Activated CD8-positive, alpha-beta T cell treated with anti-CD3 and anti-CD28 coated beads, Interleukin-2, amount 10 ng/mL, durations not matched to agents 7 days and 5 days (primary cell): ENCODE measurements around the gene RHOV. TPM values are rescaled to one million over a fixed set of nuclear protein-coding genes. Genes with fewer than 3 reads are reported as not detected.

ENCODE experiments used
- ATAC-seq: fragments of 150-1000 bp; cut with Tn5 transposase; one replicate; pipeline ENCODE4 v1.10.0; 2021; ENCODE audit warnings: moderate library complexity
- CTCF ChIA-PET: fragments of 350-600 bp; sonication (Branson Sonifier 250); formaldehyde crosslinking; loops from one replicate; lab custom pipeline; 2021; ENCODE audit warnings: antibody characterized with exemption; lab: Charles Lee
- POLR2A ChIA-PET: fragments of 350-600 bp; sonication (Branson Sonifier 250); formaldehyde crosslinking; loops from one replicate; lab custom pipeline; 2021; ENCODE audit warnings: antibody characterized with exemption; lab: Charles Lee
- DNase-seq: peaks from one replicate; pipeline ENCODE4 v3.0.0-alpha.2; 2020
- H3K27ac Mint-ChIP-seq: one replicate; pipeline ENCODE4 v1.8.0; 2021; ENCODE audit warnings: mild to moderate bottlenecking, mixed read lengths
- H3K27me3 Mint-ChIP-seq: one replicate; pipeline ENCODE4 v1.8.0; 2021; ENCODE audit warnings: low read depth, mixed read lengths
- H3K36me3 Mint-ChIP-seq: one replicate; pipeline ENCODE4 v1.8.0; 2021; ENCODE audit warnings: low read depth, mixed read lengths
- H3K4me1 Mint-ChIP-seq: one replicate; pipeline ENCODE4 v1.8.0; 2021; ENCODE audit warnings: low read depth, mixed read lengths
- H3K4me3 Mint-ChIP-seq: one replicate; pipeline ENCODE4 v1.8.0; 2021; ENCODE audit warnings: mild to moderate bottlenecking, mixed read lengths
- H3K9me3 Mint-ChIP-seq: one replicate; pipeline ENCODE4 v1.8.0; 2022; ENCODE audit warnings: mixed read lengths; ENCODE audit not compliant: insufficient read depth
- total RNA-seq, 2 experiments: library from RNA; stranded (reverse); gene quantifications; one replicate each; pipeline ENCODE4 v1.2.3, GENCODE V29; 2021

RHOV gene
- total RNA-seq, 2 experiments from 2014 or later, result not detected

DNA sequence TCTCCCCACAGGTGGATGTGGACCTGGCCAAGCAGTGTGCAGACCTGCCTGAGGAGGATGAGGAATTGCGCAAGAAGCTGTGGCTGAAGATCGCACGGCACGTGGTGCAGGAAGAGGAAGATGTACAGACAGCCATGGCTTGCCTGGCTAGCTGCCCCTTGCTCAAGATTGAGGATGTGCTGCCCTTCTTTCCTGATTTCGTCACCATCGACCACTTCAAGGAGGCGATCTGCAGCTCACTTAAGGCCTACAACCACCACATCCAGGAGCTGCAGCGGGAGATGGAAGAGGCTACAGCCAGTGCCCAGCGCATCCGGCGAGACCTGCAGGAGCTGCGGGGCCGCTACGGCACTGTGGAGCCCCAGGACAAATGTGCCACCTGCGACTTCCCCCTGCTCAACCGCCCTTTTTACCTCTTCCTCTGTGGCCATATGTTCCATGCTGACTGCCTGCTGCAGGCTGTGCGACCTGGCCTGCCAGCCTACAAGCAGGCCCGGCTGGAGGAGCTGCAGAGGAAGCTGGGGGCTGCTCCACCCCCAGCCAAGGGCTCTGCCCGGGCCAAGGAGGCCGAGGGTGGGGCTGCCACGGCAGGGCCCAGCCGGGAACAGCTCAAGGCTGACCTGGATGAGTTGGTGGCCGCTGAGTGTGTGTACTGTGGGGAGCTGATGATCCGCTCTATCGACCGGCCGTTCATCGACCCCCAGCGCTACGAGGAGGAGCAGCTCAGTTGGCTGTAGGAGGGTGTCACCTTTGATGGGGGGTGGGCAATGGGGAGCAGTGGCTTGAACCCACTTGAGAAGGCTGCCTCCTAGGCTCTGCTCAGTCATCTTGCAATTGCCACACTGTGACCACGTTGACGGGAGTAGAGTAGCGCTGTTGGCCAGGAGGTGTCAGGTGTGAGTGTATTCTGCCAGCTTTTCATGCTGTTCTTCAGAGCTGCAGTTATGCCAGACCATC, 28.8 kb upstream of the RHOV start:
- H3K36me3 Mint-ChIP-seq, result peaks cover 48% of the 10 kb centered on the region
- peak overlapping the region; percentile 77 for H3K27ac Mint-ChIP-seq
- ChIA-PET POLR2A (interaction anchor here (0.6 to 1.8 kb wide), 3 partner anchors 207 to 430 kb away, joined by 4 to 5 read pairs (median 4); partner anchors contain the start of genes NUSAP1, OIP5 and RAD51), CTCF (interaction anchor here (0.5 to 9.1 kb wide), 27 partner anchors 7 to 328 kb away, joined by 3 to 176 read pairs (median 3); partner anchors contain the start of genes CHP1, DLL4, RAD51 and VPS18)
- peaks cover 50% of the 10 kb centered on the region for H3K4me1 Mint-ChIP-seq
- ATAC-seq (no peak), DNase-seq (peak; percentile 39)
- no peak overlapping the region for H3K4me3 Mint-ChIP-seq
- H3K9me3 Mint-ChIP-seq, result no peaks in the 10 kb centered on the region
- H3K27me3 Mint-ChIP-seq, result no peaks in the 10 kb centered on the region

DNA sequence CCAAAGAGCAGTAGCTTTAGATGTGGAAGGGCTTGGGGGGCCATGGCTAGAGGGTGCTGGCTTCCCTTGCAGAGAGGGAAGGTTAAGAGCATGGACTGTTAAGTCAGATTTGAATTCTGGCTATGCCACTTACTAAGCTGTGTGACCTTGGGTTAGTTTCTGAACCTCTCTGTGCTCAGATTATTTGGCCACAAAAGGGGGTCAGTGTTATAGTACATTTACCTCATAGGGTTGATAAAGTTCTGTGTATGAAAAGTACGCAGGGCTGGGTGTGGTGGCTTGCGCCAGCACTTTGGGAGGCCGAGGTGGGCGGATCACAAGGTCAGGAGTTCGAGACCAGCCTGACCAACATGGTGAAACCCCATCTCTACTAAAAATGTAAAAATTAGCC, 27.0 kb upstream of the RHOV start:
- Mint-ChIP-seq H3K27ac (no peak overlapping the region), H3K27me3 (no peaks in the 10 kb centered on the region), H3K4me1 (peaks cover 43% of the 10 kb centered on the region), H3K4me3 (no peak overlapping the region), H3K36me3 (peaks cover 57% of the 10 kb centered on the region), H3K9me3 (no peaks in the 10 kb centered on the region)
- ATAC-seq, result no peak
- CTCF ChIA-PET, result interaction anchor here (0.7 to 9.1 kb wide), 3 partner anchors 9 to 120 kb away, joined by 3 to 66 read pairs (median 10); no protein-coding TSS in a partner anchor
- POLR2A ChIA-PET, result no interaction called here
- DNase-seq, result no peak

DNA sequence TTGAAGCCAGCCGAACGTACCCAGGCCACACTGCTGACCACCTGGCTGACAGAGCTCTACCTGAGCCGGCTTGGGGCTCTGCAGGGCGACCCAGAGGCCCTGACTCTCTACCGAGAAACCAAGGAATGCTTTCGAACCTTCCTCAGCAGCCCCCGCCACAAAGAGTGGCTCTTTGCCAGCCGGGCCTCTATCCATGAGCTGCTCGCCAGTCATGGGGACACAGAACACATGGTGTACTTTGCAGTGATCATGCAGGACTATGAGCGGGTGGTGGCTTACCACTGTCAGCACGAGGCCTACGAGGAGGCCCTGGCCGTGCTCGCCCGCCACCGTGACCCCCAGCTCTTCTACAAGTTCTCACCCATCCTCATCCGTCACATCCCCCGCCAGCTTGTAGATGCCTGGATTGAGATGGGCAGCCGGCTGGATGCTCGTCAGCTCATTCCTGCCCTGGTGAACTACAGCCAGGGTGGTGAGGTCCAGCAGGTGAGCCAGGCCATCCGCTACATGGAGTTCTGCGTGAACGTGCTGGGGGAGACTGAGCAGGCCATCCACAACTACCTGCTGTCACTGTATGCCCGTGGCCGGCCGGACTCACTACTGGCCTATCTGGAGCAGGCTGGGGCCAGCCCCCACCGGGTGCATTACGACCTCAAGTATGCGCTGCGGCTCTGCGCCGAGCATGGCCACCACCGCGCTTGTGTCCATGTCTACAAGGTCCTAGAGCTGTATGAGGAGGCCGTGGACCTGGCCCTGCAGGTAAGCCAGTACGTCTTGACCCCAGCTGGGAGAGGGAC, 26.4 kb upstream of the RHOV start:
- no peak for DNase-seq
- no peak for ATAC-seq
- ChIA-PET CTCF (interaction anchor here (0.7 to 9.1 kb wide), 2 partner anchors 42 to 121 kb away, joined by 3 to 66 read pairs; no protein-coding TSS in a partner anchor), POLR2A (no interaction called here)
- H3K36me3 Mint-ChIP-seq, result peaks cover 55% of the 10 kb centered on the region
- H3K4me3 Mint-ChIP-seq, result no peak overlapping the region
- H3K4me1 Mint-ChIP-seq, result peaks cover 44% of the 10 kb centered on the region
- no peak overlapping the region for H3K27ac Mint-ChIP-seq
- no peaks in the 10 kb centered on the region for H3K27me3 Mint-ChIP-seq
- no peaks in the 10 kb centered on the region for H3K9me3 Mint-ChIP-seq

DNA sequence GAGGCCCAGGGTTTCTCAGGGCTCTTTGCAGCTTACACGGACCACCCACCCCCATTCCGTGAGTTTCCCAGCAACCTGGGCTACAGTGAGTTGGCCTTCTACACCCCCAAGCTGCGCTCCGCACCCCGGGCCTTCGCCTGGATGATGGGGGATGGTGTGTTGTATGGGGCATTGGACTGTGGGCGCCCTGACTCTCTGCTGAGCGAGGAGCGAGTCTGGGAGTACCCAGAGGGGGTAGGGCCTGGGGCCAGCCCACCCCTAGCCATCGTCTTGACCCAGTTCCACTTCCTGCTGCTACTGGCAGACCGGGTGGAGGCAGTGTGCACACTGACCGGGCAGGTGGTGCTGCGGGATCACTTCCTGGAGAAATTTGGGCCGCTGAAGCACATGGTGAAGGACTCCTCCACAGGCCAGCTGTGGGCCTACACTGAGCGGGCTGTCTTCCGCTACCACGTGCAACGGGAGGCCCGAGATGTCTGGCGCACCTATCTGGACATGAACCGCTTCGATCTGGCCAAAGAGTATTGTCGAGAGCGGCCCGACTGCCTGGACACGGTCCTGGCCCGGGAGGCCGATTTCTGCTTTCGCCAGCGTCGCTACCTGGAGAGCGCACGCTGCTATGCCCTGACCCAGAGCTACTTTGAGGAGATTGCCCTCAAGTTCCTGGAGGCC, 25.6 kb upstream of the RHOV start:
- no peak for ATAC-seq
- no peaks in the 10 kb centered on the region for H3K9me3 Mint-ChIP-seq
- ChIA-PET CTCF (interaction anchor here (9.1 kb wide), 1 partner anchor 41 kb away, joined by 66 read pairs; no protein-coding TSS in a partner anchor), POLR2A (no interaction called here)
- H3K4me3 Mint-ChIP-seq, result no peak overlapping the region
- no peak for DNase-seq
- no peaks in the 10 kb centered on the region for H3K27me3 Mint-ChIP-seq
- no peak overlapping the region for H3K27ac Mint-ChIP-seq
- peaks cover 49% of the 10 kb centered on the region for H3K4me1 Mint-ChIP-seq
- peaks cover 55% of the 10 kb centered on the region for H3K36me3 Mint-ChIP-seq

DNA sequence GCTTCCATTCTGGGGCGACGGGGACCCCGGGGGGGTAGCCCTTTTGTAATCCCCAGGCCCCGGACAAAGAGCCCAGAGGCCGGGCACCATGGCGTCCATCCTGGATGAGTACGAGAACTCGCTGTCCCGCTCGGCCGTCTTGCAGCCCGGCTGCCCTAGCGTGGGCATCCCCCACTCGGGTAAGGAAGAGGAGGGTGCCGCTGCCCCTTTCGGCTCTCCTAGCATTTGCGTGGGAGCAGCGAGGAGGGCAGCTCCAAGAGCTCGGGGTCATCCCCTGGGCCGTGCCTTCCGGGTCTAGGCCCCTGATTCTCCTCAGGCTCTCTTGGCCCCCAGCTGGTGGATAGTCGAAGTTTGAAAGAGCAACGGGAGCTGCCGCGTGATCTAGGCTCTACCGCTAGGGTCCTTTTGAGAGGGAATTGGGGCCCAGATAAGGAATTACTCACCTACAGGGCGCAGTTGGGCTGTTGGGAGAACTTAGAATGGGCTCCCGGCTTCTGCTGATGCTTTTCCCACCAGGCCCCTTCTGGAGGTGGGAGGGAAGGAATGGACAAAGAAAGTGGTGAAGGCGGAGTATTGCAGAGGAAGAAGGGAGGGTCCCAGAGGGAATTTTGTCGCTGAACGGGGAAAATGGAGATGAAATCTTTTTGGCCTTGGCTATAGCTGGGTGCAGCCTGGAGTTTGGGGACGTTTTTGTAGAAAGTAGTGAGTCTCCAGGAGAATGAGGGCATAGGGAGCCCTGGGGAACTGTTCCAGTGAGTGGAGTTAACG, 20.8 kb upstream of the RHOV start:
- peak overlapping the region; percentile 98 for H3K27ac Mint-ChIP-seq
- peak; percentile 78 for DNase-seq
- peaks cover 42% of the 10 kb centered on the region for H3K4me1 Mint-ChIP-seq
- ChIA-PET CTCF (interaction anchor here (0.7 to 5.1 kb wide), 51 partner anchors 10 to 538 kb away, joined by 3 to 117 read pairs (median 4); partner anchors contain the start of genes CHP1, DNAJC17, INO80 and RHOV), POLR2A (interaction anchor here (0.7 to 1.9 kb wide), 8 partner anchors 23 to 437 kb away, joined by 3 to 22 read pairs (median 4); partner anchors contain the start of genes DNAJC17, OIP5, RAD51 and ZFYVE19)
- peaks cover 28% of the 10 kb centered on the region for H3K36me3 Mint-ChIP-seq
- ATAC-seq, result peak; percentile 73
- peak overlapping the region; percentile 100 for H3K4me3 Mint-ChIP-seq
- no peaks in the 10 kb centered on the region for H3K9me3 Mint-ChIP-seq
- peaks cover 13% of the 10 kb centered on the region for H3K27me3 Mint-ChIP-seq

DNA sequence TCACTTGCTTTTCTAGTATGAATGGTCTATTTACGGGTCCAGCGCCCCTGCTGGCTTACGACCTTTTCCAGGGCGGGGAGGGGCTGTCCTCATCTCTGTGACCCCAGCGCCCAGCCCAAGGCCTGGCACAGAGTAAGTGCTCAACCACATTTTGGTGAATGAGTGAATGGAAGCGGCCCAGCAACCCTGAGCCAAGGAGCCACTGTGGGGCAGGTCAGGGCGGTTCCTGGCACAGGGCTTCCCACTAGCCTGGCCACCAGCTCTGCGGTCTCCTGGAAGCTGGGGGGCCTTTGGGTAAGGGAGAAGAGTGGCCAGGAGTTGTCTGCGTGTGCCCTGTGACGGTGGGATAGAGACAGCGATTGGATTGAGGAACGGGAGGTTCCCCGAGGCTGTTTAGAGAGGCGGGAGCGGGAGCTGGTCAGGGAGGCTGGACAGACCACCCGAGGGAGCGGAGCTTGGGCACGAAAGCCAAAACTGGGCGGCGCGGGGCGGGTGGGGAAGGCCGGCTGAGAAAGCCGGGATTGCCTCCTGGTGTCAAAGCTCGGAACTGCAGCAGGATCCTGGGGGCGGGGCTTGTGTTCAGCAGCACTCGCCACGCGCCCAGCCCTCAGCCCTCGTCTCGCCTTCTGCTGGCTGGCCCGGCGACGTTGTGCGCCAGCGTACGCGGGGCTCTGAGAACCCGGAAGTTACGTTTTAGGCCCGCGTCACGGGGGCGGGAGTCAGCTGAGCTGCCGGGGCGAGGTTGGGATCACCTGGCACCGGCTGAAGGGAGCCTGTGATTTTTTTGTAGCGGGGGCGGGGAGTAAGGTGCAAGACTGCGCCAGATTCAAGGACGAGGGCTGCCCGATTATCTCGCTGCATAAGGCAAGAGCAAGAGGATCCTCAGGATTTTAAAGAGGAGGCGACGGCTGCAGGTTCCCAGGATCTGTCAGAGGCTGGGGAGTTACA, 20.0 kb upstream of the RHOV start, which contains the start of gene VPS18:
Gene VPS18, plus strand, starts transcription at position 718 of the 948 bp plus-strand sequence. CDS start 319 bp downstream, outside the sequence.
- peak within 1 kb of the TSS; percentile 98 for H3K27ac Mint-ChIP-seq
- no peaks in the 10 kb centered on the region for H3K9me3 Mint-ChIP-seq
- H3K27me3 Mint-ChIP-seq, result peaks cover 13% of the 10 kb centered on the region
- ATAC-seq (peak; percentile 98), DNase-seq (peak; percentile 99)
- CTCF ChIA-PET, result interaction anchor here (0.7 to 5.1 kb wide), 47 partner anchors 9 to 537 kb away, joined by 3 to 117 read pairs (median 4); partner anchors contain the start of genes CHP1, DNAJC17, INO80 and PPP1R14D
- H3K4me1 Mint-ChIP-seq, result peaks cover 42% of the 10 kb centered on the region
- POLR2A ChIA-PET, result interaction anchor here (0.6 to 1.9 kb wide), 7 partner anchors 22 to 390 kb away, joined by 3 to 22 read pairs (median 4); no protein-coding TSS in a partner anchor
- peaks cover 24% of the 10 kb centered on the region for H3K36me3 Mint-ChIP-seq
- H3K4me3 Mint-ChIP-seq, result peak within 1 kb of the TSS; percentile 100

DNA sequence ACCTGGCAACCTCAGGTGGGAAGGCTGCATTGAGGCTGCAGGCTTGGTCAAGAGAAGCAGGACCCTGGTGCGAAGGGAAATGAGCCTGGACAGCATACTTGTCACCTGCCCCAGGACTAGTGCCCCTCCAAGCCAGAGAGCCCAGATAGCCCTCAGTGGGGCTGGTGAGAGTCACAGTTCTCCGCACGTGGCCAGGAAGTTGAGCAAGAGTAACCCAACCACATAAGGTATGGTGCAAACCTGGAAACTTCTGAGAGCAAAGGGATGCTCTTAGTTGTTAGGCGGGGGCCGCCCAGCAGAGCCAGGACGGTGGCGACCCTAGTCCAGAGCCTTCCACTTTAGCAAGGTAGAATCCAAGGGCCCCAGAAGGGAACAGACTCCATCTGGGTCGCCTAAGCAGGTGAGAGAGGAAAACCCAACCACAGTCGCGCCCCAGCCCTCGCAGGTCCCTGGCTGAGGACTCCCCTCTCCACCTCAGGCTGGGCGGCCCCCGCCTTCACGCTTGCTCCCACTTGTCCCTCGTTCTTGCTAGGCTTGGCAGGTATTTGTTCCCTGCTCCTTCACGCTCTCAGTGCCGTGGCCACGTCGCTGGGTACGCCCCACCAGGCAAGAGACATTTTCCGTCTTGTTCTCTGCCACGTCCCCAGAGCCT, 19.1 kb upstream of the RHOV start:
- Mint-ChIP-seq H3K9me3 (no peaks in the 10 kb centered on the region), H3K27me3 (peaks cover 13% of the 10 kb centered on the region), H3K4me3 (no peak overlapping the region), H3K36me3 (peaks cover 18% of the 10 kb centered on the region), H3K27ac (peak overlapping the region; percentile 98), H3K4me1 (peaks cover 42% of the 10 kb centered on the region)
- DNase-seq (no peak), ATAC-seq (no peak)
- CTCF ChIA-PET, result interaction anchor here (0.8 to 5.1 kb wide), 19 partner anchors 8 to 287 kb away, joined by 3 to 117 read pairs (median 8); partner anchors contain the start of genes PPP1R14D, RHOV and SPINT1
- POLR2A ChIA-PET, result interaction anchor here (0.6 to 1.1 kb wide), 2 partner anchors 33 to 36 kb away, joined by 3 to 4 read pairs; no protein-coding TSS in a partner anchor

DNA sequence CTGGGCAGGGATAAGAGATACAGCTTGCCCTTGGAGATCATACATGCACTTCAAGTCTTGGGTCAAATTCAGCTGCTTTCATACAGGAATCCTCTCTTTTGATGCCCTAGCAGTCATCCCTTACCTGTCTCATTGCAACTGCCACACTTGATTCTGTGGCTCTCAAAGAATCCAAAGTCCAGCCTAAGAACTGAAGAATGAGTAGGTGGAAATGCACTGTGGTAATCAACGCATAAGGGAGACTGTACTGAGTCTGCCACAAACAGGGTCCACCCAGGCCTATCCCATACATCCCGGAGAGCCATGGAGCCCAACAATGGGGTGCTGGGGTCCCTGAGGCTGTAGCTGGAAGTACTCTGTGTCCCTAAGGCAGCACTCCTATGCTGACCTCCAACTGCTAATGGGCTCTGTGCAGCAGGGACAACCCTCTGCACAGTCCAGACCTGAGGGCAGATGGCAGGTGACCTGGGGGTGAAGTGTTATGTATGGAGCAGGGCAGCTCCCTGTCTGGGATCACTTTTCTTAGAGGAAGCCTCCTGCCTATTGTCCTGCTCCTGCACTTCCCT, 18.5 kb upstream of the RHOV start:
- peaks cover 39% of the 10 kb centered on the region for H3K4me1 Mint-ChIP-seq
- ChIA-PET POLR2A (interaction anchor here (1.1 kb wide), 1 partner anchor 35 kb away, joined by 4 read pairs; no protein-coding TSS in a partner anchor), CTCF (interaction anchor here (0.6 to 3.7 kb wide), 26 partner anchors 10 to 339 kb away, joined by 3 to 15 read pairs (median 4); partner anchors contain the start of genes CHP1, RHOV and SPINT1)
- peaks cover 13% of the 10 kb centered on the region for H3K36me3 Mint-ChIP-seq
- peaks cover 13% of the 10 kb centered on the region for H3K27me3 Mint-ChIP-seq
- DNase-seq (no peak), ATAC-seq (no peak)
- no peak overlapping the region for H3K4me3 Mint-ChIP-seq
- H3K9me3 Mint-ChIP-seq, result no peaks in the 10 kb centered on the region
- no peak overlapping the region for H3K27ac Mint-ChIP-seq
